ENCODE results near the gene ARAP3.

The ARAP3 gene

DNA sequence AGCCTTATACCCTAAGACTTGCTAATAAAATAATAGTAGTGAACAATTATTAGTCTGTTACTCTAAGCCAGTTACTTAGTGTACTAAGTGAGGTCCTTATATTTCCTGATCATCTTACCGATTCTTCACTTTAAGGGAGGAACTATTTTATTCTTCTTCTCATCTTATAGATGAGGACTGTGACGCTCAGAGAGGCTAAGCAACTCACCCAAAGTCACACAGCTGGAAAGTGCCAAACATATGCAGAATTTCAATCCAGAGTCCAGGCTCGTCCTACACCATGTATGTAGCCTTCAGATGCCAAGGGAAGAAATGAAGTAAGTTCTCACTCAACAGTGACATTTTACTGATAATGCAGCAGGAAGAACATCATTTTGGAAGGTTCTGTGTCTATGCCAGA, 34.4 kb upstream of the ARAP3 start:
- no peak overlapping the region for H3K4me3 ChIP-seq (ENCODE audit: low read depth, low read length)
- no peak for DNase-seq (ENCODE audit: low read depth, low spot score)
- CTCF ChIA-PET: interaction anchor here (0.9 to 8.5 kb wide), 5 partner anchors 15 to 244 kb away, joined by 3 to 70 read pairs (median 7); partner anchors contain the start of gene PCDH1
- POLR2A ChIA-PET: no interaction called here
- TF ChIP-seq, protein P1, sequence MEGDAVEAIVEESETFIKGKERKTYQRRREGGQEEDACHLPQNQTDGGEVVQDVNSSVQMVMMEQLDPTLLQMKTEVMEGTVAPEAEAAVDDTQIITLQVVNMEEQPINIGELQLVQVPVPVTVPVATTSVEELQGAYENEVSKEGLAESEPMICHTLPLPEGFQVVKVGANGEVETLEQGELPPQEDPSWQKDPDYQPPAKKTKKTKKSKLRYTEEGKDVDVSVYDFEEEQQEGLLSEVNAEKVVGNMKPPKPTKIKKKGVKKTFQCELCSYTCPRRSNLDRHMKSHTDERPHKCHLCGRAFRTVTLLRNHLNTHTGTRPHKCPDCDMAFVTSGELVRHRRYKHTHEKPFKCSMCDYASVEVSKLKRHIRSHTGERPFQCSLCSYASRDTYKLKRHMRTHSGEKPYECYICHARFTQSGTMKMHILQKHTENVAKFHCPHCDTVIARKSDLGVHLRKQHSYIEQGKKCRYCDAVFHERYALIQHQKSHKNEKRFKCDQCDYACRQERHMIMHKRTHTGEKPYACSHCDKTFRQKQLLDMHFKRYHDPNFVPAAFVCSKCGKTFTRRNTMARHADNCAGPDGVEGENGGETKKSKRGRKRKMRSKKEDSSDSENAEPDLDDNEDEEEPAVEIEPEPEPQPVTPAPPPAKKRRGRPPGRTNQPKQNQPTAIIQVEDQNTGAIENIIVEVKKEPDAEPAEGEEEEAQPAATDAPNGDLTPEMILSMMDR (IDR thresholded peaks at IDR 0.05; ENCODE audit: insufficient read depth, low read length, missing control alignments): no peak

DNA sequence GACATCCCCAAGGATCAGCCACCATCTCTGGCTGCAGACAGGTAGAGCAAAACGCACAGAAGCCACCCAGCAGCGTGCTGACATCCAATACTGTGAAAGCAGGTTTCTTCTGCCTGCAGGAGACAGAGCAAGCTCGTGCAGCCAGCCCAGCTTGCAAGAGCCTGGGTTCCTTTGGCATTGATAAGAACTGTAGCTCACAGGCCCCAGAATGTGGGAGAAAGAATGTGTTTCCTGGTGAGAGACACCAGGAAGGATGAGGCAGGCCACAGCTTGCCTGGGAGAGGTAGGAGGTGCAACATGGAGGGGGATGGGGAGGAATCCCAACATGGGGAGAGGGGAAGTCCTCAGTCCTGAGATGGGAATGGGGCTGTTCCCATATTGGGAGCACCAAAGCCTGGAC, 34.0 kb upstream of the ARAP3 start:
- DNase-seq (ENCODE audit: low read depth, low spot score): no peak
- TF ChIP-seq, protein P1 (IDR thresholded peaks at IDR 0.05; ENCODE audit: insufficient read depth, low read length, missing control alignments): no peak
- CTCF ChIA-PET: interaction anchor here (1.1 to 8.5 kb wide), 4 partner anchors 14 to 244 kb away, joined by 3 to 70 read pairs (median 11); partner anchors contain the start of gene PCDH1
- POLR2A ChIA-PET: no interaction called here
- H3K4me3 ChIP-seq (ENCODE audit: low read depth, low read length): no peak overlapping the region

DNA sequence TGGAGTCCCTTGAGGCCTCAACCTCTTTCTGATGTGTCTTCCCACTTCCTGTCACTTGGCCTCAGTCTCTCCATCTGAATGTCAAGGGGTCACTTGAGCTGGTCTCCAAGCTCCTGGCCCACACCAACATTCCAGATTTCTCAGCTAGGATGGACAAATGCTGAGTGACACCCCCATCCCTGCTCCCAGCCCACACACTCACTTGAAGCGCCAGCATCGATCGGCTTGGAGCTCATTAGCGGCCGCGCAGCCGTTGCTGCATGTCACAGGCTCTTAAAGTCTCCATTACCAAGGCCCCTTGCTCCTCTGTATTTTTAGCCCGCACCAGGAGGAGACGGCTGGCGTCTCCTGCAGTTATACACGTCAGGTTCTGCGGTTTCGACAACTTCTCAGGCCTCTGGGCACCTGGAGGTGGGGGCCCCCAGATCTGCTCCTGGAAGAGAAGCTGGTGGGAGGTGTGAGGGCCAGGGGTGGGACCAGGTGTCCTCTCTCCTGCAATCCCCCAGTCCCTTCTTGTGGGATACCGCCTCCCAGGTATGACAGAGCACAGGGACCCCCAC, 33.4 kb upstream of the ARAP3 start:
- DNase-seq (ENCODE audit: low read depth, low spot score): no peak
- POLR2A ChIA-PET: no interaction called here
- CTCF ChIA-PET: interaction anchor here (1.1 to 8.5 kb wide), 5 partner anchors 13 to 245 kb away, joined by 3 to 70 read pairs (median 4); partner anchors contain the start of gene PCDH1
- TF ChIP-seq, protein P1 (IDR thresholded peaks at IDR 0.05; ENCODE audit: insufficient read depth, low read length, missing control alignments): no peak
- no peak overlapping the region for H3K4me3 ChIP-seq (ENCODE audit: low read depth, low read length)

DNA sequence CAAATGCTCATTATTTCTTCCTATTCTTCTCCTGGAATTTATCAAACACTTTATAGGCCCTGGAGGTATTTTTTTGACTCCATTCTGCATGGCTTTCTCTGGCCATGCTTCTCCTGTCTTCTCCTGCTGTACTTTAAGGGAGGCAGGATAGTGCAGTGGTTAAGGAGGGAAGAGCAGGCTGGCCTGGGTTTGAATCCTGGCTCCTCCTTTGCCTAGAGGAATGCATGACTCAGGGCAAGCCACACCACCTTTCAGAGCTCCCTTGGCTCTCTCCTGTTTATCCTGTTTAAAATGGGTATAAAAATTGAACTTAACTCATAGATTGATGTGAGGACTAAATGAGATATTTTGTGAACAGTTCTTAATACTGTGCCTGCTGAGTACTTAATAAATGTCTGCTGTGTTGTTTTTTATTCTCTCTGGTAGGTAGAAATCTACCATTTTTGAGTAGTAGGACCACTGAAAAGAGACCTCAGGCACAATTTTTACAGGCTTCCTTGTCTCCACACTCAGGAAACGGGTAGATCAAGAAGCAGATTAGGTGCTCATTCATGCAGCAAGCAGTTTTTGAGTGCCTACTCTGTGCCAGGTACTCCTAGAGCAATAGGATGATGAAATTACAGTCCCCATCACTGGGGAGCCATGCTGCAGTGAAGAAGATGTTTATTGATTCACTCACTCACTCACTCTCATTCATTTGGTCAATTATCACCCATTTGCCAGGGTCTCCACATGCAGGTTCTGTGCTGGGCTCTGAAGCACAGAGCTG, 32.7 kb upstream of the ARAP3 start:
- POLR2A ChIA-PET: no interaction called here
- no peak for DNase-seq (ENCODE audit: low read depth, low spot score)
- CTCF ChIA-PET: interaction anchor here (0.7 to 8.5 kb wide), 8 partner anchors 13 to 245 kb away, joined by 3 to 70 read pairs (median 4); partner anchors contain the start of gene PCDH1
- no peak overlapping the region for H3K4me3 ChIP-seq (ENCODE audit: low read depth, low read length)
- TF ChIP-seq, protein P1 (IDR thresholded peaks at IDR 0.05; ENCODE audit: insufficient read depth, low read length, missing control alignments): no peak

DNA sequence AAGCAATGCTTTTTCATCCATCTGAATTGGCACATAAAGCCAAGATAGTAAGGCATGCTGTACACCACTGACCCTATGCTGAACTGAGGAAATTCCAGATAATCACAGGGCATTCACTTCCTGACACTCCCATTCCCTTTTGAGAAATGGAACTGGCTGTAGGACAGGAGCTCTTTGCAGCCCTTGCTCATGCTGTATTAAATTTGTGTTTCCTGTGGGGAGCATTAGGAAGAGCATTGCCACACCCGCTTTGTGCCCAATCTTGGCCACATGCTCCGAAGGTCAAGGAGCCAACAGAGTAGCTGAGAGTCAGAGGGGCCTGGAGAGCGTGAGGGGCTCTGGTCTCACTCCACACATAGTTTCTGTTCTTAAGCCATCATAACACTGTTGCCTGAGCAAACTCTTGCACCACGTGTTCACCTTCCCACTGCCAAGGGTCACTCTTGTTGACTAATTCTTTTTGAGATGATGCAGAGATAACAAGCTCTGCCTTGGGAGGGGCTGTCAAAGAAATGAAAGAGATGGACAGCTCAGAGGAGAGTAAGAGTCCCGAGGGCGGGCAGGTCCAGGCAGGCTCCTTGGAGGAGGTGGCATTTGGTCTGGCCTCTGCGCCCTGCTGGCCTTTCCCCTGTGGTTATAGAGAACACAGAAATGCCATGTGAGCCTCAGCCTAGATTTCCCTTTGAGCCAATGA, 31.7 kb upstream of the ARAP3 start:
- no peak for DNase-seq (ENCODE audit: low read depth, low spot score)
- no peak overlapping the region for H3K4me3 ChIP-seq (ENCODE audit: low read depth, low read length)
- ChIA-PET POLR2A (no interaction called here), CTCF (interaction anchor here (0.7 to 8.5 kb wide), 5 partner anchors 12 to 165 kb away, joined by 4 to 70 read pairs (median 4); partner anchors contain the start of gene PCDH1)
- TF ChIP-seq, protein P1 (IDR thresholded peaks at IDR 0.05; ENCODE audit: insufficient read depth, low read length, missing control alignments): no peak

DNA sequence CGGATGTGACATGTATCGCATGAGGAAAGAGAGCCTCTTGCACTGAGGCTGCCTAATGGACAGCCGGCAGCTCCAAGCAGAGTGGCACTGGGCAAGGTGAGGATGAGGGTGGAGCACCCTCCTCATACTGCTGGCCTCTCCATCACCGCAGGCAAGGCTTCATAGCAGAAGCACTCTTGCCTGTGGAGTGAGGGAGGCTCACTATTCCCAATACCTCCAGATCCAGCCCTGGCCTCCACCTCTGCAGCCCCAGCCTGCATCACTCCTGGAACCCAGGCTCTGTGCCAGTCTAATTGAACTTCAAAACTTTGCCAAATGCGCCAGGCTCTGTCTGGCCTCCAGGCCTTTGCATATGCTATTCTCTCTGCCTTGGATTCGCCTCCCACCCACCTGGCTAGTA, 29.7 kb upstream of the ARAP3 start:
- no peak overlapping the region for H3K4me3 ChIP-seq (ENCODE audit: low read depth, low read length)
- ChIA-PET CTCF (interaction anchor here (1.0 to 8.5 kb wide), 3 partner anchors 10 to 252 kb away, joined by 3 to 70 read pairs (median 3); no protein-coding TSS in a partner anchor), POLR2A (no interaction called here)
- DNase-seq (ENCODE audit: low read depth, low spot score): no peak
- TF ChIP-seq, protein P1 (IDR thresholded peaks at IDR 0.05; ENCODE audit: insufficient read depth, low read length, missing control alignments): no peak

Measured in AG04449 (cell line).